K562 (cell line): ENCODE results near the gene BPNT1. TPM values are rescaled to one million over a fixed set of nuclear protein-coding genes. Genes with fewer than 3 reads are reported as not detected.

Experiments
- ATAC-seq: fragments of 200-7000 bp; cut with Tn5 transposase; 3 replicates; pipeline ENCODE4 v1.9.1; 2020; ENCODE audit warnings: moderate library complexity
- BruUV-seq: library from RNA; stranded (reverse); fragments of 400-500 nt; replicated peaks from 2 replicates; lab custom pipeline; 2021; lab: Mats Ljungman, UMichigan
- CTCF ChIA-PET: fragments of 300-600 bp; formaldehyde crosslinking; extraction: SDS; loops from one replicate; lab custom pipeline; 2021; ENCODE audit warnings: low intra/inter-chr PET ratio; lab: Yijun Ruan, JAX
- POLR2A ChIA-PET: fragments of 300-600, 350-650 bp; sonication (Branson Sonifier 250); formaldehyde crosslinking; extraction: SDS; loops from one replicate; lab custom pipeline; 2021; ENCODE audit warnings: antibody characterized with exemption, inconsistent platforms; lab: Yijun Ruan, JAX
- DNase-seq, 4 experiments: peaks; one replicate each; pipeline versions ENCODE4 v3.0.0 to v3.0.0-alpha.2; 2011 to 2018; ENCODE audit warnings: low spot score in 3 of 4, mixed read lengths in 3 of 4; ENCODE audit errors: extremely low read depth in 1 of 4
- FAIRE-seq: peaks from 2 replicates; lab custom pipeline; 2011; peaks lifted over from hg19 to GRCh38; lab: Jason Lieb, UNC
- H2AFZ ChIP-seq: 2 replicates; pipeline ENCODE4 v1.6.0; 2011; ENCODE audit warnings: low read depth, low read length, control low read depth, inconsistent platforms
- H3K27ac ChIP-seq: fragments of 200-600 bp; 3 replicates; pipeline ENCODE4 v1.8.0; 2011; ENCODE audit warnings: low read depth, mild to moderate bottlenecking, control low read depth, inconsistent platforms, low read length, moderate library complexity, mixed read lengths; ENCODE audit errors: extremely low read depth
- H3K27me3 ChIP-seq, 2 experiments: fragments of 300-600 bp in 1 of 2; 2 replicates in 1 of 2; 3 replicates in 1 of 2; pipeline versions ENCODE4 v1.6.0 to v1.8.0; 2011; ENCODE audit warnings: inconsistent platforms in 2 of 2, low read length in 2 of 2, mild to moderate bottlenecking in 1 of 2, mixed read lengths in 1 of 2, moderate library complexity in 1 of 2; ENCODE audit not compliant: control insufficient read depth in 2 of 2, insufficient read depth in 2 of 2
- H3K36me3 ChIP-seq: fragments of 300-600 bp; 3 replicates; pipeline ENCODE4 v1.8.0; 2011; ENCODE audit warnings: mild to moderate bottlenecking, low read length, inconsistent platforms; ENCODE audit not compliant: control insufficient read depth, insufficient read depth
- H3K4me1 ChIP-seq, 2 experiments: fragments of 200-600 bp in 1 of 2; replicated peaks in 1 of 2; 2 replicates in 1 of 2; 3 replicates in 1 of 2; pipeline versions ENCODE4 v1.5.1 to v1.8.0; 2011; ENCODE audit warnings: inconsistent platforms in 2 of 2, low read length in 2 of 2, mild to moderate bottlenecking in 1 of 2, mixed read lengths in 1 of 2, moderate library complexity in 1 of 2; ENCODE audit not compliant: control insufficient read depth in 2 of 2, insufficient read depth in 2 of 2
- H3K4me2 ChIP-seq: 2 replicates; pipeline ENCODE4 v1.6.1; 2011; ENCODE audit warnings: low read length, control low read depth, inconsistent platforms, mixed read lengths; ENCODE audit not compliant: insufficient read depth
- H3K4me3 ChIP-seq: fragments of 200-600 bp; sonication (generic), shearing (Covaris generic); 2 replicates; pipeline ENCODE4 v1.5.1; 2016; ENCODE audit warnings: control low read depth, inconsistent platforms
- H3K79me2 ChIP-seq: fragments of 200-600 bp; 3 replicates; pipeline ENCODE4 v1.8.0; 2011; ENCODE audit warnings: low read length, inconsistent platforms; ENCODE audit not compliant: control insufficient read depth, insufficient read depth
- H3K9ac ChIP-seq, 2 experiments: 2 replicates each; pipeline versions ENCODE4 v1.6.0 to v1.6.1; 2011; ENCODE audit warnings: low read depth in 2 of 2, low read length in 2 of 2, control low read depth in 1 of 2, inconsistent platforms in 1 of 2, mild to moderate bottlenecking in 1 of 2, mixed read lengths in 1 of 2; ENCODE audit not compliant: insufficient read depth in 1 of 2
- H3K9me1 ChIP-seq: one replicate; pipeline ENCODE4 v1.6.0; 2011; ENCODE audit warnings: inconsistent platforms, mild to moderate bottlenecking, low read length, moderate library complexity; ENCODE audit not compliant: control insufficient read depth, insufficient read depth
- H3K9me3 ChIP-seq: replicated peaks from 2 replicates; pipeline ENCODE4 v1.5.1; 2011; ENCODE audit warnings: low read depth, low read length, inconsistent platforms; ENCODE audit not compliant: control insufficient read depth, insufficient read depth
- H4K20me1 ChIP-seq: replicated peaks from 2 replicates; pipeline ENCODE4 v1.6.1; 2011; ENCODE audit warnings: low read length, inconsistent platforms, mixed read lengths; ENCODE audit not compliant: control insufficient read depth, insufficient read depth
- HMG20B ChIP-seq: fragments of 250-450 bp; sonication (Bioruptor Pico); IDR thresholded peaks from 2 replicates; pipeline ENCODE4 v1.5.0; 2021; ENCODE audit warnings: mild to moderate bottlenecking
- MTA2 ChIP-seq: fragments of 450-650 bp; IDR thresholded peaks from 2 replicates; pipeline ENCODE4 v1.6.1; 2016; ENCODE audit warnings: low read depth
- PCBP1 ChIP-seq: fragments of 200-400 bp; formaldehyde crosslinking; IDR thresholded peaks from 2 replicates; pipeline ENCODE4 v1.6.1; 2018; ENCODE audit warnings: mild to moderate bottlenecking, low read depth, low read length; ENCODE audit not compliant: poor library complexity, severe bottlenecking
- RBM15 ChIP-seq: fragments of 200-400 bp; formaldehyde crosslinking; IDR thresholded peaks from 2 replicates; pipeline ENCODE4 v1.6.1; 2018; ENCODE audit warnings: mild to moderate bottlenecking, low read length, moderate library complexity; ENCODE audit not compliant: insufficient read depth
- in situ Hi-C: fragments of 300-500 bp; cut with MboI; formaldehyde crosslinking; loops from 4 replicates; pipeline ENCODE4 v1.15.0; 2018; ENCODE audit warnings: inconsistent platforms, mixed read lengths
- intact Hi-C: fragments of 100-400 bp; cut with micrococcal nuclease; formaldehyde crosslinking; loops from 2 replicates; pipeline ENCODE4 v1.14.2; 2022
- polyA plus RNA-seq, 8 experiments: library from polyadenylated mRNA; depleted of rRNA in 4 of 8; stranded (reverse) in 5 of 8; unstranded in 3 of 8; fragments of >200 nt; fragmentation: Nextera tagmentation in 2 of 8; fragmentation: Illumina TruSeq in 1 of 8; extraction: Ambion mirVana in 2 of 8; extraction: Trizol in 1 of 8; gene quantifications; 2 replicates each; pipeline versions ENCODE4 v1.2.1 to v1.2.3, GENCODE V29; 2011 to 2014; ENCODE audit warnings: inconsistent platforms in 1 of 8, missing spikeins in 1 of 8
- total RNA-seq, 7 experiments: library from RNA; depleted of rRNA in 6 of 7; stranded (reverse); fragments of >200 nt in 6 of 7; fragmentation: Illumina TruSeq in 2 of 7; extraction: Trizol in 2 of 7; gene quantifications; 2 replicates each; pipeline versions ENCODE4 v1.2.1 to v1.2.3, GENCODE V29; 2011 to 2021; ENCODE audit warnings: low replicate concordance in 1 of 7
- TF ChIP-seq, protein P1 (sequence below): sonication (generic); formaldehyde crosslinking; IDR thresholded peaks from 2 replicates; pipeline ENCODE4 v1.8.0; 2022; ENCODE audit warnings: missing genetic modification reagents, mild to moderate bottlenecking, borderline replicate concordance
- TF ChIP-seq, protein P2 (sequence below): fragments of 250-450 bp; sonication (Bioruptor Pico); IDR thresholded peaks from 2 replicates; pipeline ENCODE4 v1.6.1; 2021; ENCODE audit warnings: mild to moderate bottlenecking
- TF ChIP-seq, protein P3 (sequence below), 3 experiments: IDR thresholded peaks in 2 of 3; conservative IDR thresholded peaks in 1 of 3; 2 replicates each; pipeline ENCODE4 v1.5.1; 2011 to 2012; ENCODE audit warnings: low read length in 3 of 3, mild to moderate bottlenecking in 3 of 3, control low read depth in 2 of 3, improper control_type of control experiment in 1 of 3, inconsistent platforms in 1 of 3, low read depth in 1 of 3, mixed read lengths in 1 of 3, moderate library complexity in 1 of 3; ENCODE audit not compliant: insufficient read depth in 2 of 3
- TF ChIP-seq, protein P4 (sequence below): fragments of 450-650 bp; conservative IDR thresholded peaks from 2 replicates; pipeline ENCODE4 v1.6.1; 2016; ENCODE audit warnings: missing genetic modification characterization, low read depth, mild to moderate bottlenecking, control low read depth, missing compliant biosample characterization

The BPNT1 gene
- total and polyA plus RNA-seq, 9 of the 15 experiments (the other 6 are each of a cell fraction or from before 2014, with no cell fraction given) = 30.2 to 73.8 (median 40.5) TPM

DNA sequence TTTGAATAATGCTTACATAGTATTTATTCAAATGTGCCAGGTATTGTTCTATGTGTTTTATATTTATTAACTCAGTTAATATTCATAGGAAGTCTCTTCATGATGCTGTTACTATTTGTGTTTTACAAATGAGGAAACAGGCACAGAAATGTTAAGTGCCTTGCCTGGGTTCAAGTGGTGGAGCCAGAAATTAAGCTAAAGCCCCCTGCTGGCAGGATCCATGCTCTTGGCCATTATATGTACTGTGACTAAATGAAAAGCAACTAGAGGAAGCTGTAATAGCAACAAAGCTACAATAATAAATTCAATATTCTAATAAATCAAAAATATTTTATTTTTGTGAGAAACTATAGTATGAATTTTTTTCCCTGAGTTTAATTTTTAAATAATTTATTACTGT is 34.3 kb upstream of the BPNT1 start:
- BruUV-seq = no TSS peak
- H2AFZ ChIP-seq = no peak overlapping the region
- no peaks in the 10 kb centered on the region for H3K9me1 ChIP-seq
- in situ Hi-C loops = no loop called here
- H3K9me3 ChIP-seq = no peaks in the 10 kb centered on the region
- H4K20me1 ChIP-seq = no peaks in the 10 kb centered on the region
- H3K4me2 ChIP-seq = no peak overlapping the region
- H3K36me3 ChIP-seq = peaks cover 47% of the 10 kb centered on the region
- CTCF ChIA-PET = interaction anchor here (0.6 kb wide), 1 partner anchor 247 kb away, joined by 3 read pairs; no protein-coding TSS in a partner anchor
- no peak overlapping the region for H3K27ac ChIP-seq
- ATAC-seq = peak; percentile 73
- POLR2A ChIA-PET = interaction anchor here (0.7 to 2.0 kb wide), 2 partner anchors 11 to 64 kb away, joined by 4 to 5 read pairs; no protein-coding TSS in a partner anchor
- no peak overlapping the region for H3K9ac ChIP-seq
- no peaks in the 10 kb centered on the region; the same call in 2 of the 3 replicates for H3K79me2 ChIP-seq
- intact Hi-C loops = no loop called here
- no peaks in the 10 kb centered on the region for H3K27me3 ChIP-seq
- H3K4me3 ChIP-seq = no peak overlapping the region
- peak in 3 of 4 experiments; percentile 22 to 42 (median 28) for DNase-seq
- no peak for FAIRE-seq
- H3K4me1 ChIP-seq = peaks cover 0 to 6% of the 10 kb centered on the region in 2 experiments; a peak in 2 of 5 replicates
- TF ChIP-seq HMG20B (CRISPR knock-in tag) (no peak), RBM15 (no peak), MTA2 (no peak), PCBP1 (no peak)
- TF ChIP-seq, protein P1, sequence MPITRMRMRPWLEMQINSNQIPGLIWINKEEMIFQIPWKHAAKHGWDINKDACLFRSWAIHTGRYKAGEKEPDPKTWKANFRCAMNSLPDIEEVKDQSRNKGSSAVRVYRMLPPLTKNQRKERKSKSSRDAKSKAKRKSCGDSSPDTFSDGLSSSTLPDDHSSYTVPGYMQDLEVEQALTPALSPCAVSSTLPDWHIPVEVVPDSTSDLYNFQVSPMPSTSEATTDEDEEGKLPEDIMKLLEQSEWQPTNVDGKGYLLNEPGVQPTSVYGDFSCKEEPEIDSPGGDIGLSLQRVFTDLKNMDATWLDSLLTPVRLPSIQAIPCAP (CRISPR knock-in tag) = no peak
- TF ChIP-seq, protein P2, sequence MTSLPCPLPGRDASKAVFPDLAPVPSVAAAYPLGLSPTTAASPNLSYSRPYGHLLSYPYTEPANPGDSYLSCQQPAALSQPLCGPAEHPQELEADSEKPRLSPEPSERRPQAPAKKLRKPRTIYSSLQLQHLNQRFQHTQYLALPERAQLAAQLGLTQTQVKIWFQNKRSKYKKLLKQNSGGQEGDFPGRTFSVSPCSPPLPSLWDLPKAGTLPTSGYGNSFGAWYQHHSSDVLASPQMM (CRISPR knock-in tag) = no peak
- TF ChIP-seq, protein P3, sequence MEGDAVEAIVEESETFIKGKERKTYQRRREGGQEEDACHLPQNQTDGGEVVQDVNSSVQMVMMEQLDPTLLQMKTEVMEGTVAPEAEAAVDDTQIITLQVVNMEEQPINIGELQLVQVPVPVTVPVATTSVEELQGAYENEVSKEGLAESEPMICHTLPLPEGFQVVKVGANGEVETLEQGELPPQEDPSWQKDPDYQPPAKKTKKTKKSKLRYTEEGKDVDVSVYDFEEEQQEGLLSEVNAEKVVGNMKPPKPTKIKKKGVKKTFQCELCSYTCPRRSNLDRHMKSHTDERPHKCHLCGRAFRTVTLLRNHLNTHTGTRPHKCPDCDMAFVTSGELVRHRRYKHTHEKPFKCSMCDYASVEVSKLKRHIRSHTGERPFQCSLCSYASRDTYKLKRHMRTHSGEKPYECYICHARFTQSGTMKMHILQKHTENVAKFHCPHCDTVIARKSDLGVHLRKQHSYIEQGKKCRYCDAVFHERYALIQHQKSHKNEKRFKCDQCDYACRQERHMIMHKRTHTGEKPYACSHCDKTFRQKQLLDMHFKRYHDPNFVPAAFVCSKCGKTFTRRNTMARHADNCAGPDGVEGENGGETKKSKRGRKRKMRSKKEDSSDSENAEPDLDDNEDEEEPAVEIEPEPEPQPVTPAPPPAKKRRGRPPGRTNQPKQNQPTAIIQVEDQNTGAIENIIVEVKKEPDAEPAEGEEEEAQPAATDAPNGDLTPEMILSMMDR (IDR thresholded peaks at IDR 0.05 in 2 of 3, conservative IDR thresholded peaks at IDR 0.05 in 1 of 3; ENCODE audit: insufficient read depth in 2 of 3, low read depth in 1 of 3, low read length in 3 of 3) = peak; percentile 41 to 56 (median 56)
- TF ChIP-seq, protein P4, sequence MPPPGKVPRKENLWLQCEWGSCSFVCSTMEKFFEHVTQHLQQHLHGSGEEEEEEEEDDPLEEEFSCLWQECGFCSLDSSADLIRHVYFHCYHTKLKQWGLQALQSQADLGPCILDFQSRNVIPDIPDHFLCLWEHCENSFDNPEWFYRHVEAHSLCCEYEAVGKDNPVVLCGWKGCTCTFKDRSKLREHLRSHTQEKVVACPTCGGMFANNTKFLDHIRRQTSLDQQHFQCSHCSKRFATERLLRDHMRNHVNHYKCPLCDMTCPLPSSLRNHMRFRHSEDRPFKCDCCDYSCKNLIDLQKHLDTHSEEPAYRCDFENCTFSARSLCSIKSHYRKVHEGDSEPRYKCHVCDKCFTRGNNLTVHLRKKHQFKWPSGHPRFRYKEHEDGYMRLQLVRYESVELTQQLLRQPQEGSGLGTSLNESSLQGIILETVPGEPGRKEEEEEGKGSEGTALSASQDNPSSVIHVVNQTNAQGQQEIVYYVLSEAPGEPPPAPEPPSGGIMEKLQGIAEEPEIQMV = no peak
